ENCODE measurements around the gene RPS15.

RPS15 gene

DNA sequence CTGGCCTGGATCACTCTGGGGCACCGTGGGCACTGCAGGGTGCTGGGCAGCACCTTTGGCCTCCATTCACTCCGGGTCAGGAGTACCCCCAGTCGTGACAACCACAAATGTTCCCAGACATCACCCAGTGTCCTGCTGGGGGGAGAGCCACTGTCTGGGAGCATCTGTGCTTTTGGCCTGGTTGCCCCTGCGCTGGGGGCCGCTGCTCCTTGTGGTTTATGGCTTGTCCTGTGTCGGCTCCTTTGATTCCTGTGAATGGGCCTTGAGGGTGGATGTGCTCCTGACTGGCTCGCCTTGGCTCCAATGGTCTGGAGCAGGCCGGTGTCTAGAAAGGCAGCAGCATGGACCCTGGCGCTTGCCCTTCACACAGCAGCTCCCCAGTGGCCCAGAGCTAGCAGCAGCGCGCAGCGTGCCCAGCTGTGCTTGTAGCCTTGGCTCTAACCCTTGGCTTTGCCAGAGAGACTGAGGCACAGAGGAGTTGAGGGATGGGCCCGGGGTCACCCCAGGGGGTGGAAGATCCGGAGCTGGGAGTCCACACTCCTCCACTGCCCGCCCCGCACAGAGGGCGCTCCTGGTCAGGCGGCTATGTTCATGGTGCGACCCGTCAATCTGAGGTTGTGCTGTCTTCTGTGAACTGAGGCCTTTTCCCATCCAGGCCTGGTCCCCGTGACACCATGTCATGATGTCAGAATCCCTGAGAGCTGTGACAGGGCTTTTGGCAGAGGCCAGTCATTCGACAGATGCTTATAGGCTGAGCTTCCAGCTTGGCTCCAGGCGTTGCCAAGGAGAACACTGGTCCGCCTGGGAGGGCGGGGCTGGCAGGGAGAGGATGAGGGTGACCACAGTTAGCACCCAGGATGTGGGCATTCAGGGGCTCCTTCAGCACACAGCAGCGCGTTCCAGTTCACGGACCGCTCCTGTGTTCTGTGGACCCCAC, 26.7 kb upstream of the RPS15 start:
- peaks cover 27% of the 10 kb centered on the region; the same call in 1 of the 2 replicates for H3K36me3 ChIP-seq (ENCODE audit: insufficient read depth, low read length)
- peak overlapping the region; percentile 99 for H3K9ac ChIP-seq (ENCODE audit: low read depth, low read length, poor library complexity, severe bottlenecking)
- peak overlapping the region; percentile 95 for H3K4me2 ChIP-seq (ENCODE audit: low read depth, low read length, poor library complexity, severe bottlenecking)
- TF ChIP-seq CTCF (conservative IDR thresholded peaks at IDR 0.05; ENCODE audit: low read length) (no peak), EZH2phosphoT487 (IDR thresholded peaks at IDR 0.05; ENCODE audit: borderline replicate concordance) (no peak)
- H3K4me3 ChIP-seq (ENCODE audit: low read length, poor library complexity, severe bottlenecking) = peak overlapping the region; percentile 97
- no peaks in the 10 kb centered on the region for H3F3A ChIP-seq (ENCODE audit: low read depth)
- no peaks in the 10 kb centered on the region for H3K9me2 ChIP-seq (replicated peaks; ENCODE audit: low read depth, low read length)
- no peak overlapping the region for H2AFZ ChIP-seq (ENCODE audit: low read length)
- peaks cover 33% of the 10 kb centered on the region for H3K4me1 ChIP-seq (ENCODE audit: insufficient read depth, low read length, poor library complexity, severe bottlenecking)
- H3K79me2 ChIP-seq (ENCODE audit: insufficient read depth, low read length) = peaks cover 89% of the 10 kb centered on the region
- peaks cover 81% of the 10 kb centered on the region for H4K20me1 ChIP-seq (ENCODE audit: insufficient read depth, low read length, poor library complexity, severe bottlenecking)
- no peaks in the 10 kb centered on the region for H3K9me3 ChIP-seq (ENCODE audit: insufficient read depth, low read depth, low read length)
- peaks cover 6% of the 10 kb centered on the region for H3K27me3 ChIP-seq (ENCODE audit: insufficient read depth, low read length, poor library complexity, severe bottlenecking)

DNA sequence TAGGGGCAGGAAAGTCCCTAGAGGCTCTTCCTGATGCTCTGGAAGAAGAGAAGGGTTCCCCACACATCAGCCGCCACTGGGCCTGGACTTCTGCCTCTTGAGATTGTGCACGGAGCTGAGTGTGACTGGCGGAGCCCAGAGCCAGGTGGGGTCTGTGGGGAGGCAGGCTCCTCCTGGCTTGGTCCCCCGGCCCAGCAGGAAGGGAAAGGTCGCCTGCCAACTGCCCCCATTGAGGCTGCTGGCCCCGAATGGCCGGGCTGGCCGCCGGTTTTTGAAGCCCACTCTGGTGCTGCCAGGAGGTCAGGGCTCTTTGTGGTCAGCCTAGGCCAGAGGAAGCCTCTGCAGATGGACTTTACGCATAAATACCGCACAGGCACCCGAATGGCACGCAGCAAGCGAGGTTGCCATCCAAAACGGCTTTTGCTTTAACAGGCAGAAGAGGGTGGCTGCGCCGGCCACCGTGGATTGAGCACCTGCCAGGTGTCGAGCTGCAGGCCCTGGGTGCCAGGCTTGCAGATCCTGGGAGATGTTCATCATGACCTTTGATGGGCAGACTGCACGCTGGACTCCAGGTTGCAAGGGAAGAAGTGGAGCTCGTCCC, 25.8 kb upstream of the RPS15 start:
- no peak overlapping the region for H2AFZ ChIP-seq (ENCODE audit: low read length)
- TF ChIP-seq EZH2phosphoT487 (IDR thresholded peaks at IDR 0.05; ENCODE audit: borderline replicate concordance) (no peak), CTCF (conservative IDR thresholded peaks at IDR 0.05; ENCODE audit: low read length) (no peak)
- no peak overlapping the region for H3K4me3 ChIP-seq (ENCODE audit: low read length, poor library complexity, severe bottlenecking)
- H3K9me2 ChIP-seq (replicated peaks; ENCODE audit: low read depth, low read length) = no peaks in the 10 kb centered on the region
- no peaks in the 10 kb centered on the region for H3F3A ChIP-seq (ENCODE audit: low read depth)
- H3K4me1 ChIP-seq (ENCODE audit: insufficient read depth, low read length, poor library complexity, severe bottlenecking) = peaks cover 28% of the 10 kb centered on the region
- H3K36me3 ChIP-seq (ENCODE audit: insufficient read depth, low read length) = peaks cover 33% of the 10 kb centered on the region; the same call in 1 of the 2 replicates
- H4K20me1 ChIP-seq (ENCODE audit: insufficient read depth, low read length, poor library complexity, severe bottlenecking) = peaks cover 90% of the 10 kb centered on the region
- peaks cover 98% of the 10 kb centered on the region for H3K79me2 ChIP-seq (ENCODE audit: insufficient read depth, low read length)
- peaks cover 6% of the 10 kb centered on the region for H3K27me3 ChIP-seq (ENCODE audit: insufficient read depth, low read length, poor library complexity, severe bottlenecking)
- peak overlapping the region; percentile 95 for H3K4me2 ChIP-seq (ENCODE audit: low read depth, low read length, poor library complexity, severe bottlenecking)
- H3K9ac ChIP-seq (ENCODE audit: low read depth, low read length, poor library complexity, severe bottlenecking) = no peak overlapping the region
- H3K9me3 ChIP-seq (ENCODE audit: insufficient read depth, low read depth, low read length) = no peaks in the 10 kb centered on the region

DNA sequence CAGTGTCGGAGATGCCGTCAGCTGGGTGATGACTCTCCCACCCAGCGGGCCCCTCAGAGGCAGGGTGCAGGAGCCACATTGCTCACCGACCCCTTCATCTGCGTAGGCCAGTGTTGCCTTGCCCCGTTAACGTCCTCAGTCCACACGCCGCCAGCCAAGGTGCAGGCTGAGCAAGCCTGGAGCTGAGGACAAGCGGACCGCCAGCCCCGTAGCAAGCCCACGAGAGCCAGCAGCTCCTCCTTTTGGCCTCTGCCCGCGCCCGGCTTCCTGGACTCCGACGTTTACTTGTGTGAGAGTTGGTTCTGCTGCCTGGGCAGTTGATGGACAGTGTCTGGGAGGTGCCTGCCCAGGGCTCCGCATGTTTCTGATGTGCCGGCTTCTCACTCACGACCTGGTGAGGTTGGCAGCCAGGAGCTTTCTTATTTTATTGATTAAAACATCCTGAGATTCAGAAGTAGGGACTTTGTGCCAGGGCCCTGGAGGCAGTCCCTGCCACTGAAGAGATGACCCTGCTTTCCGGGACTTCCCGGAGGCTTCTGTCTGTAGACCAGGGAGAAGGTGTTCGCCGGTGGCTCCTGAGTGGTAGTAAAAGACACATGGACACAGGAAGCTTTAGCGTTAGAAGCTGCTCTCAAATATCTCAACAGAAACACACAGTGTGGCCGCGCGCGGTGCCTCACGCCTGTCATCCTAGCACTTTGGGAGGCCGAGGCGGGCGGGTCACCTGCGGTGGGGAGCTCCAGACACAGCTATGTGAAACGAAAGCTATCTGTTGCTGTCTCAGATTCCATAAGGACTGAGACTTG, 25.0 kb upstream of the RPS15 start:
- Histone ChIP-seq H3K4me2 (ENCODE audit: low read depth, low read length, poor library complexity, severe bottlenecking) (no peak overlapping the region), H3K9ac (ENCODE audit: low read depth, low read length, poor library complexity, severe bottlenecking) (no peak overlapping the region), H3K36me3 (ENCODE audit: insufficient read depth, low read length) (peaks cover 41% of the 10 kb centered on the region; the same call in 1 of the 2 replicates), H3K9me2 (replicated peaks; ENCODE audit: low read depth, low read length) (no peaks in the 10 kb centered on the region), H3K27me3 (ENCODE audit: insufficient read depth, low read length, poor library complexity, severe bottlenecking) (peaks cover 1% of the 10 kb centered on the region), H3K9me3 (ENCODE audit: insufficient read depth, low read depth, low read length) (no peaks in the 10 kb centered on the region), H3K4me1 (ENCODE audit: insufficient read depth, low read length, poor library complexity, severe bottlenecking) (peaks cover 28% of the 10 kb centered on the region), H3K79me2 (ENCODE audit: insufficient read depth, low read length) (peaks cover 99% of the 10 kb centered on the region), H2AFZ (ENCODE audit: low read length) (no peak overlapping the region), H3K4me3 (ENCODE audit: low read length, poor library complexity, severe bottlenecking) (no peak overlapping the region), H4K20me1 (ENCODE audit: insufficient read depth, low read length, poor library complexity, severe bottlenecking) (peaks cover 93% of the 10 kb centered on the region), H3F3A (ENCODE audit: low read depth) (no peaks in the 10 kb centered on the region)
- TF ChIP-seq CTCF (conservative IDR thresholded peaks at IDR 0.05; ENCODE audit: low read length) (no peak), EZH2phosphoT487 (IDR thresholded peaks at IDR 0.05; ENCODE audit: borderline replicate concordance) (no peak)
